Activated CD4-positive, alpha-beta T cell treated with anti-CD3 and anti-CD28 coated beads, Interleukin-2, amount 10 ng/mL, durations not matched to agents 7 days and 5 days (primary cell): Measurements from ENCODE around the gene HOXB4. TPM values are rescaled to one million over a fixed set of nuclear protein-coding genes. Genes with fewer than 3 reads are reported as not detected.

ENCODE experiments used
- CTCF ChIA-PET: fragments of 350-600 bp; sonication (Branson Sonifier 250); formaldehyde crosslinking; loops from one replicate; lab custom pipeline; 2021; ENCODE audit warnings: antibody characterized with exemption; lab: Charles Lee
- POLR2A ChIA-PET: fragments of 350-600 bp; sonication (Branson Sonifier 250); formaldehyde crosslinking; loops from one replicate; lab custom pipeline; 2021; ENCODE audit warnings: antibody characterized with exemption; lab: Charles Lee
- DNase-seq: peaks from one replicate; pipeline ENCODE4 v3.0.0-alpha.2; 2020
- H3K27ac Mint-ChIP-seq: one replicate; pipeline ENCODE4 v1.8.0; 2021; ENCODE audit warnings: mild to moderate bottlenecking, moderate library complexity, mixed read lengths
- H3K27me3 Mint-ChIP-seq: one replicate; pipeline ENCODE4 v1.8.0; 2021; ENCODE audit warnings: mixed read lengths
- H3K36me3 Mint-ChIP-seq: one replicate; pipeline ENCODE4 v1.8.0; 2021; ENCODE audit warnings: low read depth, mixed read lengths
- H3K4me1 Mint-ChIP-seq: one replicate; pipeline ENCODE4 v1.8.0; 2021; ENCODE audit warnings: mixed read lengths
- H3K4me3 Mint-ChIP-seq: one replicate; pipeline ENCODE4 v1.8.0; 2021; ENCODE audit warnings: mild to moderate bottlenecking, moderate library complexity, mixed read lengths
- H3K9me3 Mint-ChIP-seq: one replicate; pipeline ENCODE4 v1.8.0; 2021; ENCODE audit warnings: mixed read lengths
- total RNA-seq, 2 experiments: library from RNA; stranded (reverse); gene quantifications; one replicate each; pipeline ENCODE4 v1.2.3, GENCODE V29; 2021

Gene HOXB4
- total RNA-seq, 2 experiments from 2014 or later = 3.3 to 3.6 TPM

GRCh38 chr17:48554412-48555257 lies 23.5 kb downstream of the HOXB4 start:
- Mint-ChIP-seq H3K4me3 (no peak overlapping the region), H3K4me1 (peaks cover 3% of the 10 kb centered on the region), H3K9me3 (no peaks in the 10 kb centered on the region), H3K27ac (peak overlapping the region; percentile 5), H3K27me3 (peaks cover 53% of the 10 kb centered on the region), H3K36me3 (no peaks in the 10 kb centered on the region)
- ChIA-PET POLR2A (interaction anchor here (0.6 kb wide), 1 partner anchor 10 kb away, joined by 3 read pairs; no protein-coding TSS in a partner anchor), CTCF (interaction anchor here (1.1 to 1.7 kb wide), 2 partner anchors 8 to 28 kb away, joined by 5 to 8 read pairs; no protein-coding TSS in a partner anchor)
- DNase-seq = no peak

DNA sequence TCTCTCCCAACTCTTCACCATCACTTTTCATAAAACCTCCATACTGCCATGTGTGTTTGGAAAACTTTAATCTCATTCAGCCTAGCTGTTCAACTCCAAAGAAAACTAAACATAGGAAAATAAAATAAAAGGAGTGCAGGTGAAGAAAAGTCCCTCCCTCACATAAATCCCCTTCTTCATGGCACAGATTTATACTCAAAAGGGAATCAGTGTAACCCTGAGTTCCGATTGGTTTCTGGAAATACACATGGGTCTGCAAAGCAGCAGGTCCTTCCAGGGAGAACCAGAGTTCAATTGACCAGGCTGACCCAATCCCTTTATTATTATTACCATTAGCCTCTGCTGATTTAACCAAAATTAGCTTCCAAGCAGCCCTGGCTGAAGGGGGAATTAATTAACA lies 24.3 kb downstream of the HOXB4 start:
- CTCF ChIA-PET = no interaction called here

GRCh38 chr17:48553190-48553547 lies 25.0 kb downstream of the HOXB4 start:
- H3K36me3 Mint-ChIP-seq = no peaks in the 10 kb centered on the region
- H3K27me3 Mint-ChIP-seq = peaks cover 49% of the 10 kb centered on the region
- H3K4me1 Mint-ChIP-seq = peaks cover 8% of the 10 kb centered on the region
- DNase-seq = no peak
- H3K9me3 Mint-ChIP-seq = no peaks in the 10 kb centered on the region
- no peak overlapping the region for H3K27ac Mint-ChIP-seq
- CTCF ChIA-PET = interaction anchor here (0.6 kb wide), 1 partner anchor 68 kb away, joined by 3 read pairs; no protein-coding TSS in a partner anchor
- POLR2A ChIA-PET = no interaction called here
- no peak overlapping the region for H3K4me3 Mint-ChIP-seq

More for the DNA sequence above, 24.3 kb downstream of the HOXB4 start:
- Mint-ChIP-seq H3K4me1 (peaks cover 3% of the 10 kb centered on the region), H3K9me3 (no peaks in the 10 kb centered on the region), H3K27ac (no peak overlapping the region), H3K27me3 (peaks cover 53% of the 10 kb centered on the region), H3K36me3 (no peaks in the 10 kb centered on the region), H3K4me3 (no peak overlapping the region)
- POLR2A ChIA-PET = no interaction called here
- no peak for DNase-seq

DNA sequence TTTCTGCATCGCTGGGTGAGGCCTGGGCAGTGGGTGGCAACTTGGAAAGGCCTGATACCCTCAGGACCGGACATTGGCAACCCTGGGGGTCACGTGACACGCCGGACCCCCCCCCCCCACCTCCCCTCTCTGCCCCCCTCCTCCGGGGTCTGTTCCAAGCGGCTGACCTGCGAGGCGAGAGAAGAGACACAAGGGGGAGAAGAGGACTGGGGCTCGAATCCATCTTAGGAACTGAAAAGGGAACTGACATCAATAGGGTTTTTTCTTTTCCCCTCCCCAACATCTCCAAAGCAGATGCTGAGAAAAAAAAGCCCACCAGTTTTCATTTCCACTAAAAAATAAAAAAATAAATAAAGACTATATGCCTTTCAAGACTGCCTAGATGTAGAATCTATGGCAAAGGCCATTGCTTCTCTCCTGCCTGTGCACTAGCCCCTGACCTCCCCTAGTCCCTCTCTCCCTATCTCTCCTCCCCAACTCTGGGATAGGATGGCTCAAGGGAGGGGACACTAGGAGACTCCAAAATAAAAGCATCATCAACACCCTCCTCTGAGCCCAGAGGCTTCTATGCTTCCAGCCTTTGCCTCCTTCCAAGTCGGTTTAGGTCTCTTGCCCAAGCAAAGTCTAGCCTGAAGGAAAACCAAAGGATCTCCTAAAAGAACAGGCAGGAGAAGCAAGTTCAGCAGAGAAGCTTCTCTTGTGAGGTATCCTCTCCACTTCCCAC lies 25.5 kb downstream of the HOXB4 start:
- POLR2A ChIA-PET = no interaction called here
- CTCF ChIA-PET = interaction anchor here (0.6 kb wide), 1 partner anchor 68 kb away, joined by 3 read pairs; no protein-coding TSS in a partner anchor
- H3K9me3 Mint-ChIP-seq = no peaks in the 10 kb centered on the region
- H3K4me1 Mint-ChIP-seq = peaks cover 14% of the 10 kb centered on the region
- DNase-seq = no peak
- H3K4me3 Mint-ChIP-seq = no peak overlapping the region
- H3K36me3 Mint-ChIP-seq = no peaks in the 10 kb centered on the region
- peaks cover 47% of the 10 kb centered on the region for H3K27me3 Mint-ChIP-seq
- H3K27ac Mint-ChIP-seq = no peak overlapping the region

- Mint-ChIP-seq H3K4me1 (peaks cover 19% of the 10 kb centered on the region), H3K4me3 (no peak overlapping the region), H3K9me3 (no peaks in the 10 kb centered on the region), H3K27me3 (peaks cover 47% of the 10 kb centered on the region), H3K36me3 (no peaks in the 10 kb centered on the region), H3K27ac (no peak overlapping the region)
- POLR2A ChIA-PET = no interaction called here
- CTCF ChIA-PET = no interaction called here
- no peak for DNase-seq
Observed at GRCh38 chr17:48551596-48552465, 26.3 kb downstream of the HOXB4 start.

- H3K36me3 Mint-ChIP-seq = no peaks in the 10 kb centered on the region
- H3K9me3 Mint-ChIP-seq = no peaks in the 10 kb centered on the region
- peaks cover 22% of the 10 kb centered on the region for H3K4me1 Mint-ChIP-seq
- H3K27me3 Mint-ChIP-seq = peaks cover 47% of the 10 kb centered on the region
- no peak for DNase-seq
- no peak overlapping the region for H3K27ac Mint-ChIP-seq
- no peak overlapping the region for H3K4me3 Mint-ChIP-seq
- CTCF ChIA-PET = no interaction called here
- POLR2A ChIA-PET = no interaction called here
Observed at GRCh38 chr17:48551214-48551555, 27.0 kb downstream of the HOXB4 start.

- Mint-ChIP-seq H3K4me3 (no peak overlapping the region), H3K27ac (no peak overlapping the region), H3K36me3 (no peaks in the 10 kb centered on the region), H3K4me1 (peaks cover 24% of the 10 kb centered on the region), H3K9me3 (no peaks in the 10 kb centered on the region), H3K27me3 (peaks cover 46% of the 10 kb centered on the region)
- ChIA-PET POLR2A (no interaction called here), CTCF (interaction anchor here (0.6 kb wide), 1 partner anchor 143 kb away, joined by 3 read pairs; no protein-coding TSS in a partner anchor)
- DNase-seq = no peak
Observed at GRCh38 chr17:48550502-48551213, 27.5 kb downstream of the HOXB4 start.

DNA sequence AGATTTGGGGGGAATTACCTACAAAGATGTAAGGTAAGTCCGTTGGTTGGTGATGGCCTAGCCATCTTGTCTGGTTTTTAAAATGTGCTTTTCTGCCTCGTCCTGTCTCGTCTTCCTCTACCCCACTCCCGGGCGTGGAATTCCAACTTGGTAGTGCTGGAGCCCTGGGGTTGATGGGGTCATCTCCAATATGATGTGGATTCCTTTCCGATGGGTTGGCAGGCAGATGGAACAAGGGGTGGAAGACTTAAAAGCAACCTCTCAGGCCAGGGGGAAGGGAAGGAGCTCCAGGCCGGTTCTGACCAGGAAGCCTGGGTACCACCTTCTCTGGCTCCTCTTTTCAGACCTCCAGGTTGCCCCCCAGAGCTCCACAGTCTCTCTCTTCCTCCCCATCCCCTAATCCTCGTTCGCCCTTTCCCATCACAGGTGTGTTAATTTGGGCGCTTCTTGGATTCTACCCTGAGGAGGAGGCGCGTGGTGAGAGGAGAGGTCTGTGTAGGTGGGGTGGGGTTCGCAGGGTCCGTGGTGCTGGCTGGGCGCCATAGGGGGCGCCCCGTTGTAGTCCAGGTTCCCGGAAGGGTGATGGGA lies 28.1 kb downstream of the HOXB4 start:
- no peak overlapping the region for H3K4me3 Mint-ChIP-seq
- POLR2A ChIA-PET = no interaction called here
- peaks cover 48% of the 10 kb centered on the region for H3K27me3 Mint-ChIP-seq
- no peak for DNase-seq
- no peak overlapping the region for H3K27ac Mint-ChIP-seq
- H3K4me1 Mint-ChIP-seq = peaks cover 20% of the 10 kb centered on the region
- CTCF ChIA-PET = interaction anchor here (0.6 kb wide), 1 partner anchor 143 kb away, joined by 3 read pairs; no protein-coding TSS in a partner anchor
- H3K9me3 Mint-ChIP-seq = no peaks in the 10 kb centered on the region
- no peaks in the 10 kb centered on the region for H3K36me3 Mint-ChIP-seq

- Mint-ChIP-seq H3K4me1 (peaks cover 23% of the 10 kb centered on the region), H3K36me3 (no peaks in the 10 kb centered on the region), H3K9me3 (no peaks in the 10 kb centered on the region), H3K27ac (no peak overlapping the region), H3K27me3 (peaks cover 48% of the 10 kb centered on the region), H3K4me3 (no peak overlapping the region)
- no peak for DNase-seq
- CTCF ChIA-PET = interaction anchor here (0.9 kb wide), 1 partner anchor 9 kb away, joined by 3 read pairs; no protein-coding TSS in a partner anchor
- POLR2A ChIA-PET = no interaction called here
Observed at GRCh38 chr17:48549281-48549630, 28.9 kb downstream of the HOXB4 start.

GRCh38 chr17:48548523-48549280 lies 29.4 kb downstream of the HOXB4 start:
- DNase-seq = no peak
- H3K4me3 Mint-ChIP-seq = no peak overlapping the region
- H3K9me3 Mint-ChIP-seq = no peaks in the 10 kb centered on the region
- H3K4me1 Mint-ChIP-seq = peaks cover 28% of the 10 kb centered on the region
- peaks cover 49% of the 10 kb centered on the region for H3K27me3 Mint-ChIP-seq
- no peak overlapping the region for H3K27ac Mint-ChIP-seq
- ChIA-PET POLR2A (no interaction called here), CTCF (interaction anchor here (0.9 kb wide), 1 partner anchor 9 kb away, joined by 3 read pairs; no protein-coding TSS in a partner anchor)
- H3K36me3 Mint-ChIP-seq = peaks cover 2% of the 10 kb centered on the region

GRCh38 chr17:48547808-48548522 lies 30.2 kb downstream of the HOXB4 start:
- Mint-ChIP-seq H3K27me3 (peaks cover 48% of the 10 kb centered on the region), H3K36me3 (peaks cover 2% of the 10 kb centered on the region), H3K4me1 (peaks cover 31% of the 10 kb centered on the region), H3K9me3 (no peaks in the 10 kb centered on the region), H3K4me3 (peak overlapping the region; percentile 52), H3K27ac (peak overlapping the region; percentile 71)
- CTCF ChIA-PET = interaction anchor here (0.5 kb wide), 1 partner anchor 314 kb away, joined by 3 read pairs; no protein-coding TSS in a partner anchor
- peak; percentile 49 for DNase-seq
- POLR2A ChIA-PET = no interaction called here
